Activated CD8-positive, alpha-beta memory T cell treated with anti-CD3 and anti-CD28 coated beads, Interleukin-2, amount 50 U/mL, for 1 hour (primary cell): ENCODE results near the gene DNM3.

Experiments used
- DNase-seq: peaks from one replicate; pipeline ENCODE4 v3.0.0-alpha.2; 2020; ENCODE audit errors: extremely low read depth

DNM3 gene

GRCh38 chr1:172172352-172172831 lies 331.1 kb downstream of the DNM3 start:
- DNase-seq, result no peak

- no peak for DNase-seq
Measured at GRCh38 chr1:172176206-172176605, 334.9 kb downstream of the DNM3 start.

GRCh38 chr1:172177849-172178248 lies 336.6 kb downstream of the DNM3 start:
- DNase-seq, result no peak

- no peak for DNase-seq
Measured at GRCh38 chr1:172178886-172179285, 337.6 kb downstream of the DNM3 start.

GRCh38 chr1:172179918-172180317 lies 338.6 kb downstream of the DNM3 start:
- DNase-seq, result no peak

- DNase-seq, result no peak
Measured at GRCh38 chr1:172180501-172181285, 339.4 kb downstream of the DNM3 start.

- no peak for DNase-seq
Measured at GRCh38 chr1:172184506-172185191, 343.4 kb downstream of the DNM3 start.

- DNase-seq, result no peak
Measured at GRCh38 chr1:172185211-172185610, 343.9 kb downstream of the DNM3 start.

GRCh38 chr1:172185996-172186395 lies 344.7 kb downstream of the DNM3 start:
- no peak for DNase-seq

GRCh38 chr1:172201572-172201971 lies 360.3 kb downstream of the DNM3 start:
- DNase-seq, result no peak

GRCh38 chr1:172203135-172203823 lies 362.0 kb downstream of the DNM3 start:
- no peak for DNase-seq

- DNase-seq, result no peak
Measured at GRCh38 chr1:172203902-172204301, 362.6 kb downstream of the DNM3 start.

- DNase-seq, result no peak
Measured at GRCh38 chr1:172206256-172206655, 365.0 kb downstream of the DNM3 start.

GRCh38 chr1:172208635-172209034 lies 367.3 kb downstream of the DNM3 start:
- DNase-seq, result no peak

- DNase-seq, result no peak
Measured at GRCh38 chr1:172211221-172211620, 369.9 kb downstream of the DNM3 start.

- DNase-seq, result no peak
Measured at GRCh38 chr1:172212124-172212523, 370.8 kb downstream of the DNM3 start.

GRCh38 chr1:172215006-172215405 lies 373.7 kb downstream of the DNM3 start:
- no peak for DNase-seq

GRCh38 chr1:172219966-172220365 lies 378.7 kb downstream of the DNM3 start:
- no peak for DNase-seq

- no peak for DNase-seq
Measured at GRCh38 chr1:172220376-172220775, 379.1 kb downstream of the DNM3 start.

- DNase-seq, result no peak
Measured at GRCh38 chr1:172221436-172221835, 380.1 kb downstream of the DNM3 start.

GRCh38 chr1:172224871-172225270 lies 383.6 kb downstream of the DNM3 start:
- DNase-seq, result no peak

- no peak for DNase-seq
Measured at GRCh38 chr1:172229942-172230341, 388.6 kb downstream of the DNM3 start.

- DNase-seq, result no peak
Measured at GRCh38 chr1:172230526-172230925, 389.2 kb downstream of the DNM3 start.
